GM23338 (cell line): ENCODE data around the gene MYO7B. TPM values are rescaled to one million over a fixed set of nuclear protein-coding genes. Genes with fewer than 3 reads are reported as not detected.

Experiments used
- ATAC-seq: fragments of 200-7000 bp; cut with Tn5 transposase; 3 replicates; pipeline ENCODE4 v1.9.1; 2020
- DNase-seq: peaks from one replicate; pipeline ENCODE4 v3.0.0-alpha.2; 2015; ENCODE audit warnings: low spot score
- H2AFZ ChIP-seq: fragments of 200-600 bp; sonication (generic); 2 replicates; pipeline ENCODE4 v1.8.0; 2016; ENCODE audit warnings: antibody characterized with exemption, mild to moderate bottlenecking, moderate library complexity
- H3F3A ChIP-seq: fragments of 200-600 bp; sonication (generic); replicated peaks from 2 replicates; pipeline ENCODE4 v1.8.0; 2017; ENCODE audit warnings: antibody characterized with exemption, mixed run types, low read depth
- H3K27ac ChIP-seq: fragments of 200-600 bp; sonication (generic); 2 replicates; pipeline ENCODE4 v1.6.1; 2016; ENCODE audit warnings: low read depth
- H3K27me3 ChIP-seq: fragments of 200-600 bp; sonication (generic); 2 replicates; pipeline ENCODE4 v1.8.0; 2016; ENCODE audit warnings: mild to moderate bottlenecking, mixed run types, moderate library complexity; ENCODE audit not compliant: insufficient read depth
- H3K36me3 ChIP-seq: fragments of 200-600 bp; sonication (generic); 2 replicates; pipeline ENCODE4 v1.8.0; 2016; ENCODE audit warnings: mild to moderate bottlenecking; ENCODE audit not compliant: insufficient read depth
- H3K4me1 ChIP-seq: fragments of 200-600 bp; sonication (generic); 2 replicates; pipeline ENCODE4 v1.8.0; 2016; ENCODE audit warnings: mild to moderate bottlenecking, moderate library complexity; ENCODE audit not compliant: insufficient read depth
- H3K4me2 ChIP-seq: fragments of 200-600 bp; sonication (generic); 2 replicates; pipeline ENCODE4 v1.7.1; 2017; ENCODE audit warnings: mixed run types
- H3K4me3 ChIP-seq: fragments of 200-600 bp; sonication (generic); 2 replicates; pipeline ENCODE4 v1.6.1; 2016; ENCODE audit warnings: mixed run types
- H3K79me2 ChIP-seq: fragments of 200-600 bp; sonication (generic); replicated peaks from 2 replicates; pipeline ENCODE4 v1.8.0; 2017; ENCODE audit warnings: mild to moderate bottlenecking; ENCODE audit not compliant: insufficient read depth
- H3K9me2 ChIP-seq: fragments of 200-600 bp; sonication (generic); 2 replicates; pipeline ENCODE4 v1.8.0; 2017; ENCODE audit not compliant: insufficient read depth
- H4K20me1 ChIP-seq: fragments of 200-600 bp; sonication (generic); replicated peaks from 2 replicates; pipeline ENCODE4 v1.8.0; 2017; ENCODE audit warnings: mild to moderate bottlenecking; ENCODE audit not compliant: insufficient read depth
- H3K27ac Mint-ChIP-seq: 2 replicates; pipeline ENCODE4 v1.8.0; 2020; ENCODE audit warnings: inconsistent platforms, mild to moderate bottlenecking, moderate library complexity, mixed read lengths
- H3K27me3 Mint-ChIP-seq: 3 replicates; pipeline ENCODE4 v1.8.0; 2022; ENCODE audit warnings: low read depth, mild to moderate bottlenecking, moderate library complexity, mixed read lengths, inconsistent platforms; ENCODE audit not compliant: insufficient read depth, poor library complexity
- H3K36me3 Mint-ChIP-seq: 3 replicates; pipeline ENCODE4 v1.8.0; 2021; ENCODE audit warnings: low read depth, mild to moderate bottlenecking, inconsistent platforms, moderate library complexity, mixed read lengths
- H3K4me1 Mint-ChIP-seq: 3 replicates; pipeline ENCODE4 v1.8.0; 2020; ENCODE audit warnings: mild to moderate bottlenecking, inconsistent platforms, mixed read lengths
- H3K4me3 Mint-ChIP-seq: 3 replicates; pipeline ENCODE4 v1.8.0; 2021; ENCODE audit warnings: moderate library complexity, mild to moderate bottlenecking, inconsistent platforms, mixed read lengths
- H3K9me3 Mint-ChIP-seq: 3 replicates; pipeline ENCODE4 v1.8.0; 2020; ENCODE audit warnings: moderate library complexity, mild to moderate bottlenecking, inconsistent platforms, mixed read lengths
- CREB1 ChIP-seq: fragments of 250-450 bp; sonication (Bioruptor Pico); IDR thresholded peaks from 2 replicates; pipeline ENCODE4 v1.5.0; 2020; ENCODE audit warnings: low read depth, mild to moderate bottlenecking, moderate library complexity
- EZH2 ChIP-seq: fragments of 200-600 bp; sonication (generic); IDR thresholded peaks from one replicate; pipeline ENCODE4 v1.8.0; 2017; ENCODE audit warnings: antibody characterized with exemption, mild to moderate bottlenecking, low read depth; ENCODE audit not compliant: unreplicated experiment
- EZH2phosphoT487 ChIP-seq: fragments of 200-600 bp; sonication (generic); IDR thresholded peaks from one replicate; pipeline ENCODE4 v1.8.1; 2018; ENCODE audit warnings: antibody characterized with exemption; ENCODE audit not compliant: unreplicated experiment
- JUNB ChIP-seq: IDR thresholded peaks from one replicate; pipeline ENCODE4 v1.6.1; 2016; ENCODE audit warnings: antibody characterized with exemption; ENCODE audit not compliant: unreplicated experiment
- NANOG ChIP-seq: IDR thresholded peaks from 2 replicates; pipeline ENCODE4 v1.6.1; 2016; ENCODE audit warnings: antibody characterized with exemption, borderline replicate concordance
- POLR2AphosphoS5 ChIP-seq: IDR thresholded peaks from 2 replicates; pipeline ENCODE4 v1.6.1; 2016; ENCODE audit warnings: antibody characterized with exemption, low read depth
- STAT1 ChIP-seq: IDR thresholded peaks from one replicate; pipeline ENCODE4 v1.6.1; 2016; ENCODE audit warnings: antibody characterized with exemption; ENCODE audit not compliant: unreplicated experiment
- ZNF114 ChIP-seq: fragments of 250-450 bp; sonication (Bioruptor Pico); IDR thresholded peaks from 2 replicates; pipeline ENCODE4 v1.5.0; 2020; ENCODE audit warnings: mild to moderate bottlenecking, moderate library complexity
- ZNF331 ChIP-seq: fragments of 250-450 bp; sonication (Bioruptor Pico); IDR thresholded peaks from 2 replicates; pipeline ENCODE4 v1.5.0; 2020; ENCODE audit warnings: low read depth, mild to moderate bottlenecking, moderate library complexity
- polyA plus RNA-seq: library from polyadenylated mRNA; unstranded; fragments of >200 nt; fragmentation: Nextera tagmentation; extraction: Ambion mirVana; gene quantifications from 2 replicates; pipeline ENCODE4 v1.2.1, GENCODE V29; 2016
- total RNA-seq: library from RNA; depleted of rRNA; stranded (reverse); fragments of >200 nt; shearing (Covaris generic); gene quantifications from 2 replicates; pipeline ENCODE4 v1.2.3, GENCODE V29; 2014
- TF ChIP-seq, protein P1 (sequence below): fragments of 250-450 bp; sonication (Bioruptor Pico); IDR thresholded peaks from 2 replicates; pipeline ENCODE4 v1.5.0; 2020; ENCODE audit warnings: mild to moderate bottlenecking, moderate library complexity
- TF ChIP-seq, protein P2 (sequence below): IDR thresholded peaks from 2 replicates; pipeline ENCODE4 v1.6.1; 2016; ENCODE audit warnings: antibody characterized with exemption
- TF ChIP-seq, protein P3 (sequence below), 2 experiments: fragments of 200-600 bp in 1 of 2; sonication (generic) in 1 of 2; conservative IDR thresholded peaks; 2 replicates each; pipeline versions ENCODE4 v1.5.1 to v1.6.1; 2016 to 2017; ENCODE audit warnings: antibody characterized with exemption in 2 of 2, low read depth in 2 of 2, mild to moderate bottlenecking in 2 of 2, moderate library complexity in 1 of 2
- TF ChIP-seq, protein P4 (sequence below): IDR thresholded peaks from one replicate; pipeline ENCODE4 v1.6.1; 2018; ENCODE audit warnings: antibody characterized with exemption; ENCODE audit not compliant: unreplicated experiment

The MYO7B gene
- total and polyA plus RNA-seq, 2 experiments from 2014 or later: not detected

DNA sequence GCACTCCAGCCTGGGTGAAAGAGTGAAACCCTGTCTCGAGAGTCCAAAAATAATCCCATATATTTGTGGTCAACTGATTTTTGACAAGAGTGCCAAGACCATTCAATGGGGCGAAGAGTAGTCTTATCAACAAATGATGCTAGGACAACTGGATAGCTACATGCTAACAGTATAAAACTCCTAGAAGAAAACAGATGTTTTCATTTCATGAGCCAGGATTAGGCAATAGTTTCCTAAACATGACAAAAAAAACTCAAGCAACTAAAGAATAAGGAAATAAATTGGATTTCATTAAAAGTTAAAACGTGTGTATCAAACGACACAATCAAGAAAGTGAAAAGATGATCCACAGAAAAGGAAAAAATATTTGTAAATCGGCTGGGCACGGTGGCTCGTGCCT is 133.6 kb downstream of the MYO7B start:
- H3K27ac Mint-ChIP-seq: no peak overlapping the region
- no peak for ATAC-seq
- Histone ChIP-seq H3F3A (0 out of 2 replicates have a peak, but pooled peaks cover under 1% of the 10 kb centered on the region), H3K79me2 (no peaks in the 10 kb centered on the region), H3K27me3 (peaks cover 38% of the 10 kb centered on the region), H3K4me2 (no peak overlapping the region), H3K27ac (no peak overlapping the region), H3K36me3 (no peaks in the 10 kb centered on the region), H3K4me3 (no peak overlapping the region), H3K9me2 (no peaks in the 10 kb centered on the region), H2AFZ (no peak overlapping the region), H4K20me1 (no peaks in the 10 kb centered on the region), H3K4me1 (no peaks in the 10 kb centered on the region)
- no peaks in the 10 kb centered on the region for H3K4me1 Mint-ChIP-seq
- DNase-seq: no peak
- H3K4me3 Mint-ChIP-seq: no peak overlapping the region
- TF ChIP-seq POLR2AphosphoS5: no peak
- TF ChIP-seq, protein P1, sequence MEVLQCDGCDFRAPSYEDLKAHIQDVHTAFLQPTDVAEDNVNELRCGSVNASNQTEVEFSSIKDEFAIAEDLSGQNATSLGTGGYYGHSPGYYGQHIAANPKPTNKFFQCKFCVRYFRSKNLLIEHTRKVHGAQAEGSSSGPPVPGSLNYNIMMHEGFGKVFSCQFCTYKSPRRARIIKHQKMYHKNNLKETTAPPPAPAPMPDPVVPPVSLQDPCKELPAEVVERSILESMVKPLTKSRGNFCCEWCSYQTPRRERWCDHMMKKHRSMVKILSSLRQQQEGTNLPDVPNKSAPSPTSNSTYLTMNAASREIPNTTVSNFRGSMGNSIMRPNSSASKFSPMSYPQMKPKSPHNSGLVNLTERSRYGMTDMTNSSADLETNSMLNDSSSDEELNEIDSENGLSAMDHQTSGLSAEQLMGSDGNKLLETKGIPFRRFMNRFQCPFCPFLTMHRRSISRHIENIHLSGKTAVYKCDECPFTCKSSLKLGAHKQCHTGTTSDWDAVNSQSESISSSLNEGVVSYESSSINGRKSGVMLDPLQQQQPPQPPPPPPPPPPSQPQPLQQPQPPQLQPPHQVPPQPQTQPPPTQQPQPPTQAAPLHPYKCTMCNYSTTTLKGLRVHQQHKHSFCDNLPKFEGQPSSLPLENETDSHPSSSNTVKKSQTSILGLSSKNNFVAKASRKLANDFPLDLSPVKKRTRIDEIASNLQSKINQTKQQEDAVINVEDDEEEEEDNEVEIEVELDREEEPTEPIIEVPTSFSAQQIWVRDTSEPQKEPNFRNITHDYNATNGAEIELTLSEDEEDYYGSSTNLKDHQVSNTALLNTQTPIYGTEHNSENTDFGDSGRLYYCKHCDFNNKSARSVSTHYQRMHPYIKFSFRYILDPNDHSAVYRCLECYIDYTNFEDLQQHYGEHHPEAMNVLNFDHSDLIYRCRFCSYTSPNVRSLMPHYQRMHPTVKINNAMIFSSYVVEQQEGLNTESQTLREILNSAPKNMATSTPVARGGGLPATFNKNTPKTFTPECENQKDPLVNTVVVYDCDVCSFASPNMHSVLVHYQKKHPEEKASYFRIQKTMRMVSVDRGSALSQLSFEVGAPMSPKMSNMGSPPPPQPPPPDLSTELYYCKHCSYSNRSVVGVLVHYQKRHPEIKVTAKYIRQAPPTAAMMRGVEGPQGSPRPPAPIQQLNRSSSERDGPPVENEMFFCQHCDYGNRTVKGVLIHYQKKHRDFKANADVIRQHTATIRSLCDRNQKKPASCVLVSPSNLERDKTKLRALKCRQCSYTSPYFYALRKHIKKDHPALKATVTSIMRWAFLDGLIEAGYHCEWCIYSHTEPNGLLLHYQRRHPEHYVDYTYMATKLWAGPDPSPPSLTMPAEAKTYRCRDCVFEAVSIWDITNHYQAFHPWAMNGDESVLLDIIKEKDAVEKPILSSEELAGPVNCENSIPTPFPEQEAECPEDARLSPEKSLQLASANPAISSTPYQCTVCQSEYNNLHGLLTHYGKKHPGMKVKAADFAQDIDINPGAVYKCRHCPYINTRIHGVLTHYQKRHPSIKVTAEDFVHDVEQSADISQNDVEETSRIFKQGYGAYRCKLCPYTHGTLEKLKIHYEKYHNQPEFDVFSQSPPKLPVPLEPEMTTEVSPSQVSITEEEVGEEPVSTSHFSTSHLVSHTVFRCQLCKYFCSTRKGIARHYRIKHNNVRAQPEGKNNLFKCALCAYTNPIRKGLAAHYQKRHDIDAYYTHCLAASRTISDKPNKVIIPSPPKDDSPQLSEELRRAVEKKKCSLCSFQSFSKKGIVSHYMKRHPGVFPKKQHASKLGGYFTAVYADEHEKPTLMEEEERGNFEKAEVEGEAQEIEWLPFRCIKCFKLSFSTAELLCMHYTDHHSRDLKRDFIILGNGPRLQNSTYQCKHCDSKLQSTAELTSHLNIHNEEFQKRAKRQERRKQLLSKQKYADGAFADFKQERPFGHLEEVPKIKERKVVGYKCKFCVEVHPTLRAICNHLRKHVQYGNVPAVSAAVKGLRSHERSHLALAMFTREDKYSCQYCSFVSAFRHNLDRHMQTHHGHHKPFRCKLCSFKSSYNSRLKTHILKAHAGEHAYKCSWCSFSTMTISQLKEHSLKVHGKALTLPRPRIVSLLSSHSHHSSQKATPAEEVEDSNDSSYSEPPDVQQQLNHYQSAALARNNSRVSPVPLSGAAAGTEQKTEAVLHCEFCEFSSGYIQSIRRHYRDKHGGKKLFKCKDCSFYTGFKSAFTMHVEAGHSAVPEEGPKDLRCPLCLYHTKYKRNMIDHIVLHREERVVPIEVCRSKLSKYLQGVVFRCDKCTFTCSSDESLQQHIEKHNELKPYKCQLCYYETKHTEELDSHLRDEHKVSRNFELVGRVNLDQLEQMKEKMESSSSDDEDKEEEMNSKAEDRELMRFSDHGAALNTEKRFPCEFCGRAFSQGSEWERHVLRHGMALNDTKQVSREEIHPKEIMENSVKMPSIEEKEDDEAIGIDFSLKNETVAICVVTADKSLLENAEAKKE (CRISPR knock-in tag): no peak
- TF ChIP-seq STAT1: no peak
- no peak for TF ChIP-seq NANOG
- no peak for TF ChIP-seq JUNB
- TF ChIP-seq, protein P2, sequence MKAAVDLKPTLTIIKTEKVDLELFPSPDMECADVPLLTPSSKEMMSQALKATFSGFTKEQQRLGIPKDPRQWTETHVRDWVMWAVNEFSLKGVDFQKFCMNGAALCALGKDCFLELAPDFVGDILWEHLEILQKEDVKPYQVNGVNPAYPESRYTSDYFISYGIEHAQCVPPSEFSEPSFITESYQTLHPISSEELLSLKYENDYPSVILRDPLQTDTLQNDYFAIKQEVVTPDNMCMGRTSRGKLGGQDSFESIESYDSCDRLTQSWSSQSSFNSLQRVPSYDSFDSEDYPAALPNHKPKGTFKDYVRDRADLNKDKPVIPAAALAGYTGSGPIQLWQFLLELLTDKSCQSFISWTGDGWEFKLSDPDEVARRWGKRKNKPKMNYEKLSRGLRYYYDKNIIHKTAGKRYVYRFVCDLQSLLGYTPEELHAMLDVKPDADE: no peak
- TF ChIP-seq ZNF331: no peak
- TF ChIP-seq EZH2: no peak
- TF ChIP-seq EZH2phosphoT487: no peak
- TF ChIP-seq CREB1 (CRISPR knock-in tag): no peak
- TF ChIP-seq, protein P3, sequence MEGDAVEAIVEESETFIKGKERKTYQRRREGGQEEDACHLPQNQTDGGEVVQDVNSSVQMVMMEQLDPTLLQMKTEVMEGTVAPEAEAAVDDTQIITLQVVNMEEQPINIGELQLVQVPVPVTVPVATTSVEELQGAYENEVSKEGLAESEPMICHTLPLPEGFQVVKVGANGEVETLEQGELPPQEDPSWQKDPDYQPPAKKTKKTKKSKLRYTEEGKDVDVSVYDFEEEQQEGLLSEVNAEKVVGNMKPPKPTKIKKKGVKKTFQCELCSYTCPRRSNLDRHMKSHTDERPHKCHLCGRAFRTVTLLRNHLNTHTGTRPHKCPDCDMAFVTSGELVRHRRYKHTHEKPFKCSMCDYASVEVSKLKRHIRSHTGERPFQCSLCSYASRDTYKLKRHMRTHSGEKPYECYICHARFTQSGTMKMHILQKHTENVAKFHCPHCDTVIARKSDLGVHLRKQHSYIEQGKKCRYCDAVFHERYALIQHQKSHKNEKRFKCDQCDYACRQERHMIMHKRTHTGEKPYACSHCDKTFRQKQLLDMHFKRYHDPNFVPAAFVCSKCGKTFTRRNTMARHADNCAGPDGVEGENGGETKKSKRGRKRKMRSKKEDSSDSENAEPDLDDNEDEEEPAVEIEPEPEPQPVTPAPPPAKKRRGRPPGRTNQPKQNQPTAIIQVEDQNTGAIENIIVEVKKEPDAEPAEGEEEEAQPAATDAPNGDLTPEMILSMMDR (conservative IDR thresholded peaks at IDR 0.05; ENCODE audit: low read depth in 2 of 2): no peak
- TF ChIP-seq, protein P4, sequence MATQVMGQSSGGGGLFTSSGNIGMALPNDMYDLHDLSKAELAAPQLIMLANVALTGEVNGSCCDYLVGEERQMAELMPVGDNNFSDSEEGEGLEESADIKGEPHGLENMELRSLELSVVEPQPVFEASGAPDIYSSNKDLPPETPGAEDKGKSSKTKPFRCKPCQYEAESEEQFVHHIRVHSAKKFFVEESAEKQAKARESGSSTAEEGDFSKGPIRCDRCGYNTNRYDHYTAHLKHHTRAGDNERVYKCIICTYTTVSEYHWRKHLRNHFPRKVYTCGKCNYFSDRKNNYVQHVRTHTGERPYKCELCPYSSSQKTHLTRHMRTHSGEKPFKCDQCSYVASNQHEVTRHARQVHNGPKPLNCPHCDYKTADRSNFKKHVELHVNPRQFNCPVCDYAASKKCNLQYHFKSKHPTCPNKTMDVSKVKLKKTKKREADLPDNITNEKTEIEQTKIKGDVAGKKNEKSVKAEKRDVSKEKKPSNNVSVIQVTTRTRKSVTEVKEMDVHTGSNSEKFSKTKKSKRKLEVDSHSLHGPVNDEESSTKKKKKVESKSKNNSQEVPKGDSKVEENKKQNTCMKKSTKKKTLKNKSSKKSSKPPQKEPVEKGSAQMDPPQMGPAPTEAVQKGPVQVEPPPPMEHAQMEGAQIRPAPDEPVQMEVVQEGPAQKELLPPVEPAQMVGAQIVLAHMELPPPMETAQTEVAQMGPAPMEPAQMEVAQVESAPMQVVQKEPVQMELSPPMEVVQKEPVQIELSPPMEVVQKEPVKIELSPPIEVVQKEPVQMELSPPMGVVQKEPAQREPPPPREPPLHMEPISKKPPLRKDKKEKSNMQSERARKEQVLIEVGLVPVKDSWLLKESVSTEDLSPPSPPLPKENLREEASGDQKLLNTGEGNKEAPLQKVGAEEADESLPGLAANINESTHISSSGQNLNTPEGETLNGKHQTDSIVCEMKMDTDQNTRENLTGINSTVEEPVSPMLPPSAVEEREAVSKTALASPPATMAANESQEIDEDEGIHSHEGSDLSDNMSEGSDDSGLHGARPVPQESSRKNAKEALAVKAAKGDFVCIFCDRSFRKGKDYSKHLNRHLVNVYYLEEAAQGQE: no peak
- TF ChIP-seq ZNF114: no peak
- H3K36me3 Mint-ChIP-seq: no peaks in the 10 kb centered on the region
- H3K9me3 Mint-ChIP-seq: no peaks in the 10 kb centered on the region; the same call in 2 of the 3 replicates
- H3K27me3 Mint-ChIP-seq: peaks cover 27% of the 10 kb centered on the region
